ENCODE results near the gene KCNJ6.
"Not testable (repeated sequence)": the region's sequence is repeated elsewhere in the genome, so short reads cannot be mapped to it uniquely, and the experiment has no call there.

The KCNJ6 gene

DNA sequence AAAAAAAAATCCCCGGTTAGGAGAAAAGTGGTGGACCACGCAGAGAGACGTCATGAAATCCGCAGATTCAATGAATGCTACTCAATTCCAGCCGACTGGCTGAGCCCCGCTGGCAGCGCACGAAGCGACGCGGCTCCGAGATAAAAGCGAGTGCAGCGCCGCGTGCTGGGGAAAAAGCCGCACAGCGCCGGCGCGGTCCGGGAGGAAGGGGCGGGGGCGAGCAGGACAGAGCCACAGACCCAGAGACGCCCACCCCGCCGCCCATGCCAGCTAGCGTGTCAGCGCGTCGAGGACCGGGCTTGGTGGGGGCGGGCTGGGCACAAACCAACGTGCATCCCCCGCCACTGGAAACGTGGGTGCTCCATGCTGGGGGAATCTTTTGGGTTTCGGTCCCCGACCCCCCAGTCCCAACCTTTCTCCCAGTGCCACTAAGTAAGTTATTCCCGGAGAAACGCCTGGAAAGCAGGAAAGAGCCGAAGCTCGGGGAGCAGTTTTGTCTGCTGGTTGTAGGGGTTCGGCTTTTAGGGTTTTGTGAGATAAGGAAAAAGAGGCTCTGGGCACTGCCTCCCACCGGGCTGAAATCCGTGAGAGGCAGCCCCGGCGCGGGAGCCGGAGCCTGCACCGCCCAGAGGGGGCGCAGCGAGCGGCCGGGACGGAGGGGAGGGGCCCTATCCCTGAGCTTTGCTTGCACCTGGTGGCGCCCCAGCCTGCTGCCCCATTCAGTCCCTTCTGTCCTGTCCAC, at the start of gene KCNJ6:
KCNJ6 (minus strand) TSS at position 148 of the 742 bp plus-strand sequence. CDS start 75,775 bp downstream, outside the sequence.
- DNase-seq: no peak

DNA sequence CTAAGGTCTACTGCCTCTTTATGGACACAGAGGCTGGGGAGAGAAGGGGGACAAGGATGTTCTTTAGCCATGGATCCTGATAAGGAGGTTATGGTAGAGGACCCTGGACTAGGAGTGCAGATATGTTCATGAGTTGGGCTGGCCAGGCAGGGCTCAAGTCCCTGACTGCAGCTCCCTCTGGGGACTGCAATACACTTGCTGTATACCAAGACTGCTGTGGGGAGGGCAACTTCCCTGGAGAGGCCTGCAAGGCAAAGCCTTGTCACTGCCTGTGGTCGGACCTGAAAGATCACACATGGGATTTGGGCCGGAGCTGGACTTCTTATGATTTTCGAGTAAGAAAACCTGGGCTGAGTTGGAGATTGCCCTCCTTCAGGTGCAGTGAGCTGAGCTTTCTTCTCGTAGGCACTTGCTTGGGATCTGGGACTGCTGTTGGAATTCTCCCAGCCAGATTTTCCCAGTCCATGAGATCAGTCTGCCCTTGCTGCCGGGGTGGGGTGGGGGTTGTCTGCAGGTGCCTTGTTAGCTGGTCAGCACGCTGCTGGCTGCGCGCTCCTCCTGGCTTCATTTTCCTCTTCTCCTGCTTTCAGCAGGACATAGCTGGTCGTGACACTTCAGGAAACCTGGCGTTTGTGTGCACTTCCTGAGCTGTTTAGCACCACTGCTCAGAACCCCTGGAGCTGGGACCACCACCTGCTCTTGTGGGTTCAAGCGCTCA, 49.0 kb upstream of the KCNJ6 start:
- DNase-seq: no peak

GRCh38 chr21:37958537-37958936, 42.3 kb upstream of the KCNJ6 start:
- no peak for DNase-seq

GRCh38 chr21:37956772-37957171, 40.5 kb upstream of the KCNJ6 start:
- no peak for DNase-seq

DNA sequence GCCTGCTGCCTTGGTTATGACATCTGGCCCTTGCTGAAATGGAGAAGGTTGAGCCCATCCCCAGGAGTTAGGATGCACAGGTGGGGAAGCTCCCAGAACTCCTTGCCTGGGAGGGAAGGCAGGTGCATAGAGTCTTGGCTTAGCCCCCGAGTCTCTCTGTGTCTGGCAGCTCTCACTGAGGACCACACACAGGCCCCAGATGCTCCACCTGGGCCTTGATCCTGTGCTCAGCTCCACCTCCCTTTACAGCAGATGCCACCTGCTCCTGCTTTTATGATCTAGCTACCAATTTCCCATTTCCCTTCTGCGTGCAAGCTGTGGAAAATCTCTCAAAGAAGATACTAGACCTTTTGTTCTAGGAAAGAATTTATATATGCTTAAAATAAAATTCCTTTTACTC, 28.8 kb upstream of the KCNJ6 start:
- no peak for DNase-seq

DNA sequence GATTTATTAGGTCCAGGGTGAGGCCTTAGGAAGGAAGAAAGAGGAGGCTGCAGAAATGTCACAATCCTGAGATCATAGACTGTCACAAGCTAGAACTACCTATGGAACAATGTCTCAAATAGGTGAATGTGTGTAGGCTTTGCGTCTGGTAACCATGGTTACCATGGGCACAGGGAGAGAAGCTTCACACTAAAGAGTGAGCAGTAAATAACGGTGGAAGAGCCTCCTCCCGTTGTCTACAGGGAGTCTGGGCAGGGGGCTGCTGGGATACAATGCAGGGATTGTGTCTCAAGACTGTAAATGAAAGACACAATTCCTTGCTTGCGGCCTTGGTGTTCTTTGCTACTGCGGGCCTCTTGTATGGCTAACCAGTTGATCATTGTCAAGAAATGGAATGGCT, 28.2 kb upstream of the KCNJ6 start:
- DNase-seq: no peak

GRCh38 chr21:37940691-37941090, 24.4 kb upstream of the KCNJ6 start:
- no peak for DNase-seq

DNA sequence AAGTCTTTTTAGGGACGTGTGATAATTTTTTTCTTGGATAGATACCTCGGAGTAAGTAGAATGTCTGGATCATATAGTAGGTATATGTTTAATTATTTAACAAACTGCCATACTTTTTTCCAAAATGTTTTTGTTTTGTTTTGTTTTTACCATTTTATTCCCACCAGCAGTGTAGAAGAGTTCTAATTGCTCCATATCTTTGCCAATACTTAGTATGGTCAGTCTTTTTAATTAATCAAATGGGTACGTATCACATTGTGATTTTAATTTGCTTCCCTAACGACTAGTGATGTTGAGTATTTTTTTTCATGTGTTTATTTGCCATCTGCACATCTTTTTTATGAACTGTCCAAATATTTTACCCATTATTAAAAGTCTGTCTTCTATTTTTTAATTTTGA, 23.6 kb upstream of the KCNJ6 start:
- DNase-seq: no peak

GRCh38 chr21:37939251-37939650, 23.0 kb upstream of the KCNJ6 start:
- DNase-seq: no peak

DNA sequence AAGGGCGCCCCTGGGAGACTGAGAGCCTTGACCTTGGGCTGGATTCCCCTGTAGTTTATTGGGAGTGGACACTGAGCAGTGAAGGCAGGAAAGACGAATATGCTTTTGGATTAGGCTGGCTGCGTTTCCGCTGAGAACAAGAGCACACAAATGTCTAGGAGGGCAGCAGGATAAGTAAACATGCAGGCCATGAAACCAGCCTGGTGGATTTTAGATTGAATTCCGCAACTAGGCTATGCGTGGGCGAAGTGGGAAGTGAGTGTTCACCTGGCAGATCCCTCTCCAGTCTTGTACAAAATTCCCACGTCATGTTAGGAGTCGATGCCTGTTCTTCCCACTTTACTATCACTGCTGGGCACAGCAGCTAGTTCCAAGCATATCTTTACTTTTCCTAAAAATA, 21.4 kb upstream of the KCNJ6 start:
- DNase-seq: no peak

- no peak for DNase-seq
These were observed 19.9 kb upstream of the KCNJ6 start for GRCh38 chr21:37936010-37936785.

GRCh38 chr21:37932936-37933335, 16.7 kb upstream of the KCNJ6 start:
- DNase-seq: no peak

GRCh38 chr21:37927711-37928110, 11.5 kb upstream of the KCNJ6 start:
- DNase-seq: no peak

DNA sequence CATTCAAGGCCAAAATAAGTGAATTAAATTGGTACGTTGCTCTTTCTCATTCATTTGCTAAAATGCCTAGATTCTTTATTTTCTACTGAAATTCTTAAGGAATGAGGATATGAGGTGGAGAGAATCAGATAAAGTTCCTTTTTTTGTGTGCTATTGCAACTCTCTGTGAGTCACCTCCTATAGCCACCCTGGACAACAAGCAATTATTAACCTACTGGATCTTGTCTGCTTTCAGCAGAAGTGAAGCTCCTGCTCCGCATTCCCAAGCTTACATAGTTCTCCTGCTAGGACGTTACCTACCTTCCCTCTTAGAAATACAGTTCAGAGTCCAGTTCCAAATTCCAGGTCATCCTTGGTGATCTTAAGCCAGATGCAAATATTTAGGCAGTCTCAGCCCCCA, 4.8 kb upstream of the KCNJ6 start:
- no peak for DNase-seq

- DNase-seq: not testable (repeated sequence)
These were observed 4.0 kb upstream of the KCNJ6 start for GRCh38 chr21:37920302-37920701.

- no peak for DNase-seq
These were observed 1.4 kb upstream of the KCNJ6 start for GRCh38 chr21:37917612-37918011.

- DNase-seq: no peak
These were observed 332 bp downstream of the KCNJ6 start for GRCh38 chr21:37915941-37916309.

DNA sequence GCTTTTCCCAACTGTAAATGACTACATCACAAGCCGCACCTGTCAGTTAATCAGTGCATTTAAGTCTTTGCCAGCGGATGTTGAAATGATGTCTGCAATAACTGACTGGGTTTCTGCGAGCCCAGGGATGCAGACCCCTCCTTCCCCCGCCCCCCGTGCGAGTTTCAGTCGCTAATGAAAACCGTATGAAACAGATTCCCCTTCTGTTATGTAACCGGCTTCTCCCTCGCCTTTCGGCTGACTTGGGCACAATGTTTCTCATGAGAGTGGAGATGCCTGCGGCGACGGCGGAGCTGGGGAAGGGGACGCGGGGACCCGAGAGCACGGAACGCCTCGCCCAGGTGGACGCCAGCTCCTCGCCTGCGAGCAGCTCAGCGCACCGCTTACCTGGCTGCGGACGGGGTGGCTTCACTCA, 753 bp downstream of the KCNJ6 start:
- no peak for DNase-seq

GRCh38 chr21:37912616-37913015, 3.6 kb downstream of the KCNJ6 start:
- no peak for DNase-seq

- DNase-seq: no peak
These were observed 6.3 kb downstream of the KCNJ6 start for GRCh38 chr21:37909936-37910335.

DNA sequence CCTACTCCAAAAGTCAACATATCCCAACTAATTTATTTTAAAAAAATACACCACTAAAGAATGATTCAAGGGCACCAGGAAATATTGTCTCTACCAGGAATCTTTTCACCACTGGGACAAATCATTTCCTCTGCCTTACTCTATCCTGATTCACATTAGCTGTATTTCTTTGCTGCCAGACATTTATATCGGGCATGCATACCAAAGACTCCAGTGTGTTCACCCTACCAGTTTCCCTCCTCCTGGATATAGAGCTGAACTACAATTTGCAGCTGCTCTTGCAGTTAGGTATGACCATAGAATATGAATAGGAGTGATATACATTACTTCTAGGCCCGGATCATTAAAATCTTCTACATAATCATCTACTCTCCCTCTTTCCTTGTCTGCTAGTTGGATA, 7.6 kb downstream of the KCNJ6 start:
- no peak for DNase-seq

- no peak for DNase-seq
These were observed 9.2 kb downstream of the KCNJ6 start for GRCh38 chr21:37907076-37907475.

DNA sequence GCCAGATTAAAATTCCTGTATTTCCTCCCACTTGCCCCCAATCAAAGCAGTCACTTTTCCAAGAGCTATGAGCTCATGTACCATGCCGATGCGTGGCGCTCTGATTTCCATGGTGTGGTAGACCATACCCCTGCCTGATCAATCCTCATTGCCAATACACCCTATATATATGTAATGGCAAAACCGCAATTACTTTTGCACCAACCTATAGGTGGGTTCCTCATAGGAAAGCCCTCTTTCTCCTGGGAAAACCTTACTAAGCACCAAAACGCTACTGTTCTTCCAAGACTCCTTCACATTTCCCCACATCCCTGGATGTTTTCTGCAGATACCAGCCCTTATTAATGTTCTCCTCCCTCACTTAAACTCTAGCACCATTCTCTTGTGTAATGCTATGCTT, 11.0 kb downstream of the KCNJ6 start:
- no peak for DNase-seq

DNA sequence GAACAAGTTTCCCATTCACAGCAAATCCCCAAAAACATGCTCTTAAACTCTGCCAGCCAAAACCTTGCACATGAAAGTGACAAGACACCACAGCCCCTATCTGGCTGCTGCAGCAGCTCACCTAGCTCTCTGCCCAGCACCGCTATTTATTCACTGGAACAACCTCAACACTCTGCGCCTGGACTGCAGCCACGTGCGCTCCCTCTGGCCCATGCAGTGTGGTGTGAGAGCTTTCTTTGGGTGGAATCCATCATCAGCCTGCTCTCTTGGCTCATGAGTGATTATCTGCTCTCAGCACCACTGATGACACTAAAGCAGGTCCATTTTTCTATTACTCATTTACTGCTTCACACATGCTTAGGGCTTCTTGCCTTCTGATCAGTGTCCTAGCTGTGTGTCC, 11.4 kb downstream of the KCNJ6 start:
- no peak for DNase-seq
